Middle frontal gyrus (tissue), 1 donor: Measurements from ENCODE around the gene ZBTB38.

ENCODE experiments used
- DNase-seq: peaks from one replicate; pipeline ENCODE4 v3.0.0-alpha.2; 2015; ENCODE audit warnings: low spot score; ENCODE audit errors: extremely low spot score

ZBTB38 gene, protein sequence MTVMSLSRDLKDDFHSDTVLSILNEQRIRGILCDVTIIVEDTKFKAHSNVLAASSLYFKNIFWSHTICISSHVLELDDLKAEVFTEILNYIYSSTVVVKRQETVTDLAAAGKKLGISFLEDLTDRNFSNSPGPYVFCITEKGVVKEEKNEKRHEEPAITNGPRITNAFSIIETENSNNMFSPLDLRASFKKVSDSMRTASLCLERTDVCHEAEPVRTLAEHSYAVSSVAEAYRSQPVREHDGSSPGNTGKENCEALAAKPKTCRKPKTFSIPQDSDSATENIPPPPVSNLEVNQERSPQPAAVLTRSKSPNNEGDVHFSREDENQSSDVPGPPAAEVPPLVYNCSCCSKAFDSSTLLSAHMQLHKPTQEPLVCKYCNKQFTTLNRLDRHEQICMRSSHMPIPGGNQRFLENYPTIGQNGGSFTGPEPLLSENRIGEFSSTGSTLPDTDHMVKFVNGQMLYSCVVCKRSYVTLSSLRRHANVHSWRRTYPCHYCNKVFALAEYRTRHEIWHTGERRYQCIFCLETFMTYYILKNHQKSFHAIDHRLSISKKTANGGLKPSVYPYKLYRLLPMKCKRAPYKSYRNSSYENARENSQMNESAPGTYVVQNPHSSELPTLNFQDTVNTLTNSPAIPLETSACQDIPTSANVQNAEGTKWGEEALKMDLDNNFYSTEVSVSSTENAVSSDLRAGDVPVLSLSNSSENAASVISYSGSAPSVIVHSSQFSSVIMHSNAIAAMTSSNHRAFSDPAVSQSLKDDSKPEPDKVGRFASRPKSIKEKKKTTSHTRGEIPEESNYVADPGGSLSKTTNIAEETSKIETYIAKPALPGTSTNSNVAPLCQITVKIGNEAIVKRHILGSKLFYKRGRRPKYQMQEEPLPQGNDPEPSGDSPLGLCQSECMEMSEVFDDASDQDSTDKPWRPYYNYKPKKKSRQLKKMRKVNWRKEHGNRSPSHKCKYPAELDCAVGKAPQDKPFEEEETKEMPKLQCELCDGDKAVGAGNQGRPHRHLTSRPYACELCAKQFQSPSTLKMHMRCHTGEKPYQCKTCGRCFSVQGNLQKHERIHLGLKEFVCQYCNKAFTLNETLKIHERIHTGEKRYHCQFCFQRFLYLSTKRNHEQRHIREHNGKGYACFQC (N-terminal part only)

GRCh38 chr3:141368062-141368924 lies at the start of gene ZBTB38:
Gene ZBTB38 (plus strand): TSS chr3:141368504. CDS start chr3:141442389, 73,885 bp downstream.
- peak; percentile 78 for DNase-seq

- no peak for DNase-seq
Measured at GRCh38 chr3:141320399-141321108, 47.8 kb upstream of the ZBTB38 start.

- no peak for DNase-seq
Measured at GRCh38 chr3:141321109-141321497, 47.2 kb upstream of the ZBTB38 start.

GRCh38 chr3:141323936-141324704 lies 44.2 kb upstream of the ZBTB38 start:
- no peak for DNase-seq

GRCh38 chr3:141326123-141326522 lies 42.2 kb upstream of the ZBTB38 start:
- no peak for DNase-seq

DNA sequence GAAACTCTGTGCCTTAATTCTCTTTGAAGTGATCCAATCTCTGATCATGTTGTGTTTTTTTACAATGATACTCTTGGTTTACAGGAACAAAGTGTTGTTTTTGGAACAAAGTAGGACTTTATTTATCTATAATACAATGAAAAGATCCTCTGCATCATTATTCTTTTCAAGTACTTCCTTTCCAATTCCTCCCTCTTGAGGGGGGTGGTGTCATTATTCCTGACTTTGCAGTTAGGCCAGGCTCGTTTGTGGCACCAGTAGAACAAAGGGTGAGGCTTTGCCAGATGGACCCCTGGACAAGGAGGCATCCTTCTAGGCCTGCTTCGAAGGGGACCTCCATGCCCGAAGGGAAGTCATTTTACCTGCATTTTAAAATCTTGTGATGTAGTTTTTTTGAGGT lies 41.7 kb upstream of the ZBTB38 start:
- DNase-seq = no peak

- DNase-seq = no peak
Measured at GRCh38 chr3:141328286-141329166, 39.8 kb upstream of the ZBTB38 start.

GRCh38 chr3:141330235-141330634 lies 38.1 kb upstream of the ZBTB38 start:
- no peak for DNase-seq

GRCh38 chr3:141330718-141331376 lies 37.5 kb upstream of the ZBTB38 start:
- DNase-seq = no peak

DNA sequence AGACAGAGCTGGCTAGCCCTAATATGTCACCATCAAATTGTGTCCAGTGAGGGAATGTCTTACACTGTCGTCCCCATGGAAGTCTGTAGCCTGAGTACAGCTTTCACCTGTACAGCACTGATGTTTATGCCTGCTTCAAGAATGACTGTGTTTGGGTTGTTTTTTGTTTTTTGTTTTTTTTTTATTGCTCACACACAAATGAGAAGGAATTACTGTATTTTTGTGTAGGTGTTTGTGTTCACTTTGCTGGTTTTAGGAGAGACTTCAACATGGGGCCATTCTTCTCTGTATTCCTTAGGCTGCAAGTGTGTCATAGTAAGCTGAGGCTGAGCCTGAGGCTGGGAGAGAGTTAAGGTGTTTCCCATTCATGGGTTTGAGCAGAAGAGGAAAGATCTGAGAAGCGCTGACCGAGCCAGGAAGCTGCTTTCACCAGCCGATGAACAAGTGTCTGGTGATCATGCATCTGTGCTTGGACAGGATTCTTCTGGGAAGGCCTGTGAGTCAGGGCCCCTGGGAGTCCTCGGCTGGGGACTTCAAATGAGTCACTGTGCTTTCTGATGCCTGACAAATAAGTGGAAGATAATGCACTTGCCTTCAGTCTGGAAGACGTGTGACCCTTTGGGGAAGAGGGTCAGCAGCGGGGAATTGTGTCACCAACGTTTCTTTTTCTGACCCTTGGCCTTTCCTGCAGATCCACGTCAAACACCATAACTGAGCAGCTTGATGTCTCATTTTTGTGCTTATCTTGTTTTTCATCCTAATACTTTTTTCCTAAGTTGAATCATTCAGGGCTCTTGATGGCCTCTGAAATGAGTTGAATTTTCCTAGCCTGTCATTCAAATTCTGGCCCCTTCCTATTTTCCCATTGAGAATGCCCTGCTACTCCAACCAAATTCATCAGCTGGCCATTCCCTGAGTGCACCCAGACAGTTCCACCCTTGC lies 36.7 kb upstream of the ZBTB38 start:
- DNase-seq = no peak

- no peak for DNase-seq
Measured at GRCh38 chr3:141332416-141332815, 35.9 kb upstream of the ZBTB38 start.

DNA sequence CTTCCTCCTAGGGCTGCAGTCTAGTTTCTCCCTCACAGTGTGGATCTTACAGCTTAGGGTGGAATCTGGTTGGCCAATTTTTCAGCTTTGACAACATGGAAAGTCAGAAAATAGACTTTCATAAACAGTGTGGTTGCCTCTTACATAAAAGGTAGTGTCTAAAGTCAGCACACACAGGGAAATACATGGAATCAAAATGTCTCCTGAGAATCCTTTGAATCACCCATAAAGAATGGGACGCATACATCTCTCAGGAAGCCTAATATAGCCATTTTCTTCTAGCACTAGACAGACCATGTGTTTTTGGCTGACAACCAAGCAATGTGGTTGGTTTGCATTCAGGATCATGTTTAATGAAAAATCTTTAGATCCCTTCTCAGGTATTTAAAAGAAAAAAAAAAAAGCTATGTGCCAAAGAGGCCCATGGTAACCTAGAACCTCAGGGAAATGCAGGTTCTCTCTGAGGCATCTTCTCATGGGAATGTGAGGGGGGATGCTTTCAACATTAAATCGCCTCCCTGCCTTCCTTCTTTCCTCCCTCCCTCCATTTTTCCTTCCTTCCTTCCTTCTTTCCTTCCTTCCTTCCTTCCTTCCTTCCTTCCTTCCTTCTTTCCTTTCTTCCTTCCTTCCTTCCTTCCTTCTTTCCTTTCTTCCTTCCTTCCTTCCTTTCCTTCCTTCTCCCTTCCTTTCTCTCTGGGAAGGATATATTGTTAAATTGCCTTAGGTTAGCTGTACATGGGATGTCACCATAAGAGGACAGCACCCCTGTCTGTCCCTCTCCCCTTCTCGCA lies 34.3 kb upstream of the ZBTB38 start:
- DNase-seq = no peak

DNA sequence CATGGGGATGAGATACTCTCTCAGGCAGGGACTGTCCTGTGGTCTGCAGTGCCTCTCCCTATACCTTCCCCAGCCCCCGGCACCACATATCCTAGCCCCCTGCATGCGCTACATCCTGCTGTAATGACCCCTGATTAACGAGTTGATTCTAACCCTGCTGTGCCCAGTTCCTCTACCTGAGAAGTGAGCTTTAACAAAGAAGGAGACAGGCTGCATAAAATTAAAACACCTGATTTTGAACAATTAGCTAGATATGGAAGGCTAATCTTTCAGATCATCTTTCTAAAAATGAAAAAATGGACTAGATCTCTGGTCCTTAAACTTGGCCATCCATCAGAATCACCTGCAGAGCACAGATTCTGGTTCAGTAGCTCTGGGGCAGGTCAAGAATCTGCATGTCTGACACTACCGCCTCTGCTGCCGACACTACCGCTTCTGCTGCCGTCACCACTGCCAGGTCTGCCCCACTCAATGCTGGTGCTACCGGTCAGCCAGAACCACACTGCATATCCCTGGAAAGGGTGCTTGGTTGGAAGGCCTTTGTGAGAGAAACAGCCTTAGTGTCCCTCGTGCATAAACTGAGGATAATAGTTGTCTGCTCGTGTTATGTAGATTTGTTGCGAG lies 33.6 kb upstream of the ZBTB38 start:
- no peak for DNase-seq

DNA sequence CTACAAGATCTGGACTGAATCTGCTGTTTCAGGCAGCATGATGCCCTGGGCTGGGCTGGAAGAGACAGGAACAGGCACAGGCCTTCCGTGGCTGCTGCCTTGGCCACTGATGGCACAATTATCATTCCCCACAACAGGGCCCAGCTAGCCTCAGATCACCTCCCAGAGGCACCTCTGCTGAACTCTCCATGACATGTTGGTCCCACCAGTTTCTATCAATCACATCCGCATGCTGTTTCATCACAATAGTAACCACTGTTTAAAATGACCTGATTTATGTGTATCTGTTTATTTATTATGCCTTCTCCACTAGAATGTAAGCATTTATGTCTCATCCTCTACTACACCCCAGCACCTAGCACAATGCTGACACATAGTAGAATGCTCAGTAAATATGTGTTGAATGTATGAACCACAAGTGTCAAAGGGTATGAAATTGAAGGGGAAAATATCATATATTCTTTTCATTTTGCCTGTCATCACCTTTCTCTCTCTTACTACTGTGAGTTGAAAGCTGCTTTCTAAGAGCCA lies 32.7 kb upstream of the ZBTB38 start:
- DNase-seq = no peak
